Ovary (tissue), 9 donors: ENCODE data around the gene CUL4A. TPM values are rescaled to one million over a fixed set of nuclear protein-coding genes. Genes with fewer than 3 reads are reported as not detected.

Experiments
- DNase-seq, 5 donors: peaks; one replicate each; pipeline ENCODE4 v3.0.0-alpha.2; 2019 to 2020
- H3K27ac ChIP-seq, 2 donors: fragments of 200-600 bp; one replicate each; pipeline versions ENCODE4 v1.5.1 to v1.8.0; 2019 to 2022
- H3K27me3 ChIP-seq: fragments of 200-600 bp; one replicate; pipeline ENCODE4 v1.8.0; 2022
- H3K36me3 ChIP-seq: fragments of 200-600 bp; sonication (generic); one replicate; pipeline ENCODE4 v1.5.1; 2019
- H3K4me1 ChIP-seq: one replicate; pipeline ENCODE4 v1.8.1; 2013; ENCODE audit warnings: mild to moderate bottlenecking, moderate library complexity; ENCODE audit not compliant: insufficient read depth
- H3K4me3 ChIP-seq: fragments of 200-600 bp; sonication (generic); one replicate; pipeline ENCODE4 v1.5.1; 2017
- H3K9me3 ChIP-seq, 2 donors: fragments of 200-600 bp in 1 of 2; sonication (generic) in 1 of 2; one replicate each; pipeline versions ENCODE4 v1.5.1 to v1.8.1; 2013 to 2019; ENCODE audit warnings: mild to moderate bottlenecking in 1 of 2, moderate library complexity in 1 of 2
- EP300 ChIP-seq: sonication (generic); formaldehyde crosslinking; IDR thresholded peaks from one replicate; pipeline ENCODE4 v1.6.1; 2017; ENCODE audit warnings: antibody characterized with exemption
- POLR2A ChIP-seq: fragments of 450-650 bp; IDR thresholded peaks from one replicate; pipeline ENCODE4 v1.6.1; 2017; ENCODE audit warnings: antibody characterized with exemption, mild to moderate bottlenecking, moderate library complexity
- WGBS, 3 donors: extraction: QIAGEN DNeasy Blood & Tissue Kit in 1 of 3; methylation state at CpG; one replicate each; pipeline versions ENCODE4 v1.1.5 to v1.1.7; 2013 to 2017; 5-methylcytosine and 5-hydroxymethylcytosine counted together
- intact Hi-C, 4 donors: fragments of 100-400 bp; cut with DNase I; formaldehyde crosslinking; loops; one replicate each; pipeline versions ENCODE4 v1.11.0 to v1.15.1; 2022 to 2023
- polyA plus RNA-seq, 2 donors: library from polyadenylated mRNA; stranded (reverse); fragments of 200-250 nt in 1 of 2; fragments of 350-450 nt in 1 of 2; fragmentation: Illumina TruSeq in 1 of 2; extraction: RNeasy Lipid Tissue Mini Kit (QIAGEN cat#74804) in 1 of 2; gene quantifications; one replicate each; pipeline ENCODE4 v1.2.3, GENCODE V29; 2013 to 2014
- total RNA-seq, 7 donors: library from RNA; depleted of rRNA in 2 of 7; stranded (reverse); fragments of >200 nt in 2 of 7; fragmentation: NEBNext Ultra II Directional in 3 of 7; extraction: Animal tissue kit (Norgen Biotek cat#: 25700) in 3 of 7; gene quantifications; one replicate each; pipeline versions ENCODE4 v1.1.0 to v1.2.4, GENCODE V29; 2016 to 2023
- TF ChIP-seq, protein P1 (sequence below), 3 donors: fragments of 450-650 bp in 2 of 3; fragments of 200-600 bp in 1 of 3; IDR thresholded peaks; one replicate each; pipeline versions ENCODE4 v1.5.1 to v1.8.0; 2016 to 2022; ENCODE audit warnings: antibody characterized with exemption in 3 of 3, mild to moderate bottlenecking in 1 of 3
- donor health status: DM: no; HTN: no; CAD: no; lungs with moderate emphysema.
- donor health status: DM: no; HTN: no; CAD: no.
- donor health status: Bipolar disorder and iron deficiency.
- donor health status: DM: yes; HTN: yes; CAD: no.
- donor health status: DM: no; HTN: no; CAD: no.
- donor health status: DM: yes; HTN: yes; CAD: no.

The CUL4A gene
- total and polyA plus RNA-seq, 9 donors, result 24.0 to 66.4 (median 43.5) TPM

DNA sequence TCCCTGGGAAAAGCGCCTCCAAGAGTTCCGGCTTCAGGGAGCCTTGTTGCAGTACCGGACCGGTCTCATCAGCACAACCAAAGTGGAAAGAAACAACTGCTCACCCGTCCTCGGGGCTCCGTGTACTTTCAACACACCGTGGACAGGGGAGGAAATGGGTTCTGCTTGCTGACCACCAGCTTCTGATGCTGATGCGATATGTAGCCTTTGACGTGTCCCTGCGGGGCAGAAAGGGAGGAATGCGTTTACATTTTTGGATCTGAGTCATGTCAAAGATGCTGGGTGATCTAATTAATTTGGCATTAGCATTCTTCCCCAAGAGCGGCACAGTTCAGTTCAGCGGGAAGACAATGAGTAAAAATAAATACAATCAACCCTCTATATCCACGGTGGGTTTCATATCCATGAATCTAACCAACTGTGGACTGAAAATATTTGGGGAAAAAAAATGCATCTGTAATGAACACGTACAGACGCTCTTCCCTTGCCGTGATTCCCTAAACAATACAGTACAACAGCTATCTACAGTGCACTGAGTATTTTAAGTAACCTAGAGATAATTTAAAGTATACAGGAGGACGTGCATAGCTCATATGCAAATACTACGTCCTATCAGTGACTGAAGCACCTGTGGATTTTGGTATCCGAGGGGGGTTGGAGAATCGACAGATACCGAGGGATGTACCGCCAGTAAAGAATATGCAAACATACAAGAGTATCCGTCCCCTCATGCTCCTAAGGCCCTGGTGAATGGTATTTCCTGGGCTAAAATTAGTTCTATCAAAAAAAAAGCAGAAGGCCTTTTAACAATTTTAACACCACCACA lies 31.1 kb upstream of the CUL4A start:
- no peaks in the 10 kb centered on the region for H3K27me3 ChIP-seq
- no peaks in the 10 kb centered on the region for H3K36me3 ChIP-seq
- no peak overlapping the region for H3K4me3 ChIP-seq
- 75 to 84% (median 78%) methylated on average over 25 of the region's 25 CpGs for WGBS, 3 donors
- DNase-seq, result no peak
- H3K4me1 ChIP-seq, result no peaks in the 10 kb centered on the region
- no peak overlapping the region for H3K27ac ChIP-seq
- intact Hi-C loops, result no loop called here
- no peaks in the 10 kb centered on the region for H3K9me3 ChIP-seq
- TF ChIP-seq, protein P1, sequence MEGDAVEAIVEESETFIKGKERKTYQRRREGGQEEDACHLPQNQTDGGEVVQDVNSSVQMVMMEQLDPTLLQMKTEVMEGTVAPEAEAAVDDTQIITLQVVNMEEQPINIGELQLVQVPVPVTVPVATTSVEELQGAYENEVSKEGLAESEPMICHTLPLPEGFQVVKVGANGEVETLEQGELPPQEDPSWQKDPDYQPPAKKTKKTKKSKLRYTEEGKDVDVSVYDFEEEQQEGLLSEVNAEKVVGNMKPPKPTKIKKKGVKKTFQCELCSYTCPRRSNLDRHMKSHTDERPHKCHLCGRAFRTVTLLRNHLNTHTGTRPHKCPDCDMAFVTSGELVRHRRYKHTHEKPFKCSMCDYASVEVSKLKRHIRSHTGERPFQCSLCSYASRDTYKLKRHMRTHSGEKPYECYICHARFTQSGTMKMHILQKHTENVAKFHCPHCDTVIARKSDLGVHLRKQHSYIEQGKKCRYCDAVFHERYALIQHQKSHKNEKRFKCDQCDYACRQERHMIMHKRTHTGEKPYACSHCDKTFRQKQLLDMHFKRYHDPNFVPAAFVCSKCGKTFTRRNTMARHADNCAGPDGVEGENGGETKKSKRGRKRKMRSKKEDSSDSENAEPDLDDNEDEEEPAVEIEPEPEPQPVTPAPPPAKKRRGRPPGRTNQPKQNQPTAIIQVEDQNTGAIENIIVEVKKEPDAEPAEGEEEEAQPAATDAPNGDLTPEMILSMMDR (IDR thresholded peaks at IDR 0.05), result no peak
- no peak for TF ChIP-seq POLR2A
- no peak for TF ChIP-seq EP300

DNA sequence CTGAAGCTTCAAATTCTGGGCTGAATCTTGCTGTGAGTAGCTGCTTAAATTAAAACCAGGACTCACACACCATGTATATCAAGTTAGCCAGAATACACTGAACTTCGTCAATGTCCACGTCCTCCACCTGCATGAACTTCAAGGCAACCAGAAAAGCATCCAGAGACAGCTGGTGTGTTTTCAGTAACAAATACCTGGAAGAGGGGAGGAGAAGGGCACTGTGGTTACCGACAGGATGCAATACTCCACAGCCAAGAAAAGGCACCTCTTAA lies 30.6 kb upstream of the CUL4A start:
- intact Hi-C loops, result no loop called here
- DNase-seq, result no peak
- WGBS, 3 donors, result 85 to 90% (median 87%) methylated on average over 3 of the region's 3 CpGs
- no peak overlapping the region for H3K27ac ChIP-seq
- no peaks in the 10 kb centered on the region for H3K9me3 ChIP-seq
- no peaks in the 10 kb centered on the region for H3K36me3 ChIP-seq
- TF ChIP-seq EP300 (no peak), POLR2A (no peak)
- TF ChIP-seq, protein P1 (IDR thresholded peaks at IDR 0.05), result no peak
- no peaks in the 10 kb centered on the region for H3K27me3 ChIP-seq
- no peak overlapping the region for H3K4me3 ChIP-seq
- H3K4me1 ChIP-seq, result no peaks in the 10 kb centered on the region

DNA sequence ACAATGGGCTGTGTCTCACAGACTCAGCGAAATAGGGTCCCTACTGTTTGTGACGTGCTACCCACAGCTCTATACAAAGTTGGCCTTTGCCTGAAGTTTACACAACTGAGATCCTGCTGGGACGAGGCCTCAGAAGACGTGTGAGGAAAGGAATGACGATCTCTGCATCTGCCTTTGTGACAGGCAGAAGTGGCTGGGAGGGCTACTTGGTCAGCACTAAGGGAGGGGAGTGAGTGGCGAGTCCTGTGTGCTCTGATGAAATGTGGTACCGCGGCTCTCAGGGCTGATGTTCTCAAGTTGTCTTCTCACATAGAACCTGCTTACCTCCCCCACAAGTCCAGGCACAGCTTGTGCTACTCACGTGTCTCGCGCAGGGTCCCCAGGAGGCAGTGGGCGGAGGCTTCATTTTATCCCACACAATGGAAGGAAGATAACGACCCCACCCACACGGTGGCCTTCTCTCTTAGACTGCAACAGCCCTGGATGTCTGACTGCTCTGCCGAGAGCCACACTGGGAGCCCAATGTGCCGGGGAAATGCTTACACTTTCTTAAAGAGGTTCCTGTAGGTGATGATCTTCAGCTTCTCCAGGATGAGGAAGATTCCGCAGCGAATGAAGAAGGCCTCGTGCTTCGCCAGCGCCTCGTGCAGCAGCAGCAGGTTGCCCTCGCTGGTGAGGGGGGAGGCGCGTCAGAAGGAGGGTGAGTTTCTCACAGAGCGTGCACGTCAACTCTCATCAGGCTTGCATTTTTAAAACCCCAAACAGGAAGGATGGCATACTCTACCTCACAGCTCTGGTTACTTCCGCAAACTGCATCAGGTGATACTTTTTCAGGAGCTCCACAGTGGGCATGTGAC lies 29.8 kb upstream of the CUL4A start:
- H3K4me3 ChIP-seq, result no peak overlapping the region
- no peaks in the 10 kb centered on the region for H3K9me3 ChIP-seq
- 84 to 86% (median 85%) methylated on average over 28 of the region's 28 CpGs for WGBS, 3 donors
- no peaks in the 10 kb centered on the region for H3K27me3 ChIP-seq
- intact Hi-C loops, result no loop called here
- H3K27ac ChIP-seq, result no peak overlapping the region
- no peaks in the 10 kb centered on the region for H3K4me1 ChIP-seq
- no peak for DNase-seq
- no peak for TF ChIP-seq POLR2A
- TF ChIP-seq EP300, result no peak
- TF ChIP-seq, protein P1 (IDR thresholded peaks at IDR 0.05), result no peak
- H3K36me3 ChIP-seq, result no peaks in the 10 kb centered on the region

DNA sequence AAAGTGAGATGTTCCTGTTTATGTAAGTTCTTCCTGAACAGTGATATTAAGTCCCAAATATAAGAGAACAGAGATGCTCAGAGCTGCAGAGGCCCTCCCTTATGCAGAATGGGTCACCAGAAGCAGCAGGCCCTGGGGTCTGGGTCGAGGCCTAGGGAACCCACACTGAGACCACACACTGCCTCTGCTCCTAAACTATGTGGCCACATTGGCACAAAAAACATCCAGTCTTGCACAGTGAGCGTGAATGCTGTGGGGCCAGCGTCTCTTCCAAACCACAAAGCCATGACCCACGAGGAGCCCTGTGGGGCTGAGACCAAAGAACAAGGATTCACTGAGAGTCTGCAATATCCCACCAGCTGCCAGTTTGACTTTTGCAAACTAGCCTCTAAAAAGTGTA lies 27.4 kb upstream of the CUL4A start:
- Histone ChIP-seq H3K9me3 (no peaks in the 10 kb centered on the region), H3K27ac (no peak overlapping the region), H3K36me3 (no peaks in the 10 kb centered on the region), H3K4me3 (no peak overlapping the region), H3K4me1 (no peaks in the 10 kb centered on the region), H3K27me3 (no peaks in the 10 kb centered on the region)
- DNase-seq, result no peak
- WGBS, 3 donors, result 79 to 84% (median 82%) methylated on average over 4 of the region's 4 CpGs
- intact Hi-C loops, result no loop called here
- TF ChIP-seq, protein P1 (IDR thresholded peaks at IDR 0.05), result no peak
